Esophagus muscularis mucosa (tissue), 4 donors: ENCODE results near the gene EPHB1.

ENCODE experiments used
- EP300 ChIP-seq: sonication (generic); formaldehyde crosslinking; IDR thresholded peaks from one replicate; pipeline ENCODE4 v1.6.1; 2017; ENCODE audit warnings: antibody characterized with exemption
- POLR2A ChIP-seq: fragments of 450-650 bp; IDR thresholded peaks from one replicate; pipeline ENCODE4 v1.6.1; 2017; ENCODE audit warnings: antibody characterized with exemption, moderate library complexity, mild to moderate bottlenecking, low read depth
- POLR2AphosphoS5 ChIP-seq, 2 donors: sonication (generic); formaldehyde crosslinking; IDR thresholded peaks; one replicate each; pipeline ENCODE4 v1.6.1; 2017; ENCODE audit warnings: antibody characterized with exemption in 2 of 2
- TF ChIP-seq, protein P1 (sequence below), 3 experiments: fragments of 200-600 bp in 2 of 3; fragments of 450-650 bp in 1 of 3; sonication (generic) in 2 of 3; IDR thresholded peaks; one replicate each; pipeline ENCODE4 v1.5.1; 2017 to 2019; ENCODE audit warnings: antibody characterized with exemption in 3 of 3, mild to moderate bottlenecking in 2 of 3, moderate library complexity in 1 of 3

DNA sequence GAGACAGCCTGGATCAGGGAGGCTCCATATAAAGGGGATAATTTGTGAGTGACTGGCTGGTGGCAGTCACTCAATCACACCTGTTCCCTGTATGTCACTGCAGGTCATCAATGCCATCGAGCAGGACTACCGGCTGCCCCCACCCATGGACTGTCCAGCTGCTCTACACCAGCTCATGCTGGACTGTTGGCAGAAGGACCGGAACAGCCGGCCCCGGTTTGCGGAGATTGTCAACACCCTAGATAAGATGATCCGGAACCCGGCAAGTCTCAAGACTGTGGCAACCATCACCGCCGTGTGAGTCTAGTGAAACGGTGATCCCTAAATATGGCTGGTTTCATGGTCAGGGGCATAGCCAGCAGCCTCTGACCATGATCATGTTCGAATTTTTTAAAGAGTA, 453.2 kb downstream of the EPHB1 start:
- TF ChIP-seq, protein P1, sequence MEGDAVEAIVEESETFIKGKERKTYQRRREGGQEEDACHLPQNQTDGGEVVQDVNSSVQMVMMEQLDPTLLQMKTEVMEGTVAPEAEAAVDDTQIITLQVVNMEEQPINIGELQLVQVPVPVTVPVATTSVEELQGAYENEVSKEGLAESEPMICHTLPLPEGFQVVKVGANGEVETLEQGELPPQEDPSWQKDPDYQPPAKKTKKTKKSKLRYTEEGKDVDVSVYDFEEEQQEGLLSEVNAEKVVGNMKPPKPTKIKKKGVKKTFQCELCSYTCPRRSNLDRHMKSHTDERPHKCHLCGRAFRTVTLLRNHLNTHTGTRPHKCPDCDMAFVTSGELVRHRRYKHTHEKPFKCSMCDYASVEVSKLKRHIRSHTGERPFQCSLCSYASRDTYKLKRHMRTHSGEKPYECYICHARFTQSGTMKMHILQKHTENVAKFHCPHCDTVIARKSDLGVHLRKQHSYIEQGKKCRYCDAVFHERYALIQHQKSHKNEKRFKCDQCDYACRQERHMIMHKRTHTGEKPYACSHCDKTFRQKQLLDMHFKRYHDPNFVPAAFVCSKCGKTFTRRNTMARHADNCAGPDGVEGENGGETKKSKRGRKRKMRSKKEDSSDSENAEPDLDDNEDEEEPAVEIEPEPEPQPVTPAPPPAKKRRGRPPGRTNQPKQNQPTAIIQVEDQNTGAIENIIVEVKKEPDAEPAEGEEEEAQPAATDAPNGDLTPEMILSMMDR (IDR thresholded peaks at IDR 0.05) = no peak
- TF ChIP-seq EP300 (no peak), POLR2A (no peak), POLR2AphosphoS5 (IDR thresholded peaks at IDR 0.05) (no peak)
